ENCODE data around the gene FOXP4.

GRCh38 chr6:41651246-41651961 is 105.2 kb downstream of the FOXP4 start:
- TF ChIP-seq POLR2A (IDR thresholded peaks at IDR 0.05), result no peak
- no peak for TF ChIP-seq CTCF (IDR thresholded peaks at IDR 0.05)
- no peak for TF ChIP-seq EP300 (IDR thresholded peaks at IDR 0.05)
